Activated CD4-positive, CD25-positive, alpha-beta regulatory T cell (primary cell): ENCODE data around the gene RALY.

ENCODE experiments used
- DNase-seq, 4 experiments: peaks; one replicate each; lab custom pipeline; 2025; lab: John Stamatoyannopoulos, UW

Gene RALY

DNA sequence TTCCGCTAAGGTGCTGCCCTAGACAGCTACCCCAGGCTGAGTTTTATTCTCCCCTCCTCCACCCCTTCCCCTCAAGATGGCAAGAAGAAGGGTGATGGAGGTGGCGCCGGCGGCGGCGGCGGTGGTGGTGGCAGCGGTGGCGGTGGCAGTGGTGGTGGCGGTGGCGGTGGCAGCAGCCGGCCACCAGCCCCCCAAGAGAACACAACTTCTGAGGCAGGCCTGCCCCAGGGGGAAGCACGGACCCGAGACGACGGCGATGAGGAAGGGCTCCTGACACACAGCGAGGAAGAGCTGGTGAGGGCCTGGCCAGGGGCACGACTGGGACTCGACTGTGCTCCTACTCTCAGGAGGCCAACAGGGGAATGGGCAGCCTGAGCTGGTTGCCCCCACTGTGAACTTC lies 83.2 kb downstream of the RALY start:
- no peak for DNase-seq

DNA sequence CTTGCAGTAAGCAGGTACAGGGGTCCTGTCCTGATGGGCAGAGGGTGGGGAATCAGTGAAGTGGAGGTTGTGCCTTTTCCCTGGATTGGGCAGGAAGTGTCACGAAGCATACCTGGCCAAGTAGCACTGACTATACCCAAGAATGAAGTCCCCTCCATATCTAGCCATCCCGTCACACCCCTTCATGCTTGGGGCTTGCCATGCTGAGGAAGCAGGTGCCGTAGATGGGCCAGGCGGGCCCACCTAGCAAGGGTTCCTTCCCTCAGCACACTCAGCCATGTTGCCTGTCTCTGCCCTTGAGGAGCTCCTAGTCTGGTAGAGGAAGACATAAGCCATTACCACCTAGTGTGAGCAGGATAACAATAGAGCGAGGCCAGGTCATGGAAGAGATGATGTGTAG lies 84.8 kb downstream of the RALY start:
- DNase-seq: no peak

DNA sequence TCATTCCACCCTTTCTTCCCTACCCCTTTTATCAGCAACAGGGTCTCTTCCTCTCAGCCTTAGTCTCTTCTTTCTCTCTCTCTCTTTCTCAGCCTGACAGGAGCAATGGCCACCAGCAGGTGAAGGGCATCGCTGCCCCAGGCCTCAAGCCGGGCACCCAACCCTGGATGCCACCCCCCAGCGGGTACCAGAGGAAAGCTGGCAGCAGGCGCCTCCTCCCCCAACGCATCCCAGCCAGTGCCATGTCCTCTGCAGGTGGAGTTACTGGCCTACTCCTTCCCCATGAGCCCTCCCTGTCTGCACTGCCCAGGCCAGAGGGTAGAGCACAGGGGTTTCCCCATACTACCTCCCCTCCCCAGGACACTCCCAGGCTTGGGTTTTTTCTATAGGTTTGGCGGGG lies 86.1 kb downstream of the RALY start:
- DNase-seq: no peak

DNA sequence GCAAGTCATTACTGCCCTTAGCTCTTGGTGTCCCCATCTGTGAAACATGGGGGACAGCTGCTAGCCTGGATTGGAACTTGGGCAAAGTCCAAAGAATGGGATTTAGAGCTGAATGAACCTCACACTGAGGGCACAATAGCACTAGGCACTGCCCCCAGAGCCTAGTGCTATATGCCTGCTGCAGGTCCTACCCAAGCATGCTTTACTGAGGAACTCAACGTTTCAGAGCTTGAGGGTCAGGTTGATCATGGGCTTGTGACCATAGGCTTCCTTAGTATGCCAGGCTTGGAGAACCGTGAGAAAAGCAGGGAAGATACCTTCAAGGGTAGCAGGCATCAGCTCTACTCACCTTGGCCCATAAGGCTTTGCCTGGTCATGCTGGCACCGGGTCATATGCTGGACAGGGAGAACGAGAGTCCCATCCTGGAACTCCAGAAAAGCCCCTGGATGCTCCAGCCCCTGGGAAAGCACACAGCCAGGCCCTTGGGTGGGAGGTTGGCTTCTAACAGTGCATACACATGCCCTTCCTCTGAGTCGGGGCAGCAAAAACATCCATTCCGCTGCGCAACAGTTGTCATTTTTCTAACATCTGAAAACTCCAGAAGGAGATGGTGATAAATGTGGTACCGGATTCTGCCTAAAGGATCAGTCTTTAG lies 88.6 kb downstream of the RALY start:
- DNase-seq: no peak

DNA sequence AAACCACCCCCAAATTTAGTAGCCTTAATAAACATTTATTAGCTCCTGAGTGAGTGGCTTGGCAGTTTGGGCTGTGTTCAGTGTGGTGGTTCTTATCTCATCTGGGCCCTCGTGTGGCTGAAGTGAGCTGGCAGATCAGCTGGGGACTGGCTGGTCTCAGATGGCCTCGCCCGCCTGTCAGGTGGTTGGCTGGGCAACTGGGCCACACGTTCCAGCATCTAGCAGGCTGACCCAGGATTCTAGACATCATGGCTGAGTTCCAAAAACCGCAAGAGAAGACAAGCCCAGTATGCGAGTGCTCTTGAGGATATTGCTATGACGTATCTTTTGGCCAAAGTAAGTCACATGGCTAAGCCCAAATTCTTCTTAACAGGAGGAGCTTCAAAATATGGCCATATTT lies 89.4 kb downstream of the RALY start:
- no peak for DNase-seq

DNA sequence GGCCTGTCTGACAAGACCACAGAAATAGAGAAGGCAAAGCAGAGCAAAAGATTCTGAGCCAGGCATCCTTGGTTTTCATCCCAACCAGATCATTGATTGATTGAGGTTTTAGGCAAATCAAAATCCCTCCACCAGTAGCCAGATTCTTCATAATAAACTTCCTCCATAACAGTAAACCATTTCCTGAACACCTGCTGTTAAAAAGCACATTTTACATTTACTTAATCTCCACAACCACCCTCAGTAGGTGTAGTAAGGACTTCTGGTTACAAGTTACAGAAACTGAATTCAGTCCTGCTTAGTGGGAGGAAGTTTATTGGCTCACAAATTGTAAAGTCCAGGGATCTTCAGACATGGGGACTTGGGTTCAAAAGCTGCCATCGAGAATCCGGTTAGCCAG lies 90.1 kb downstream of the RALY start:
- DNase-seq: no peak

DNA sequence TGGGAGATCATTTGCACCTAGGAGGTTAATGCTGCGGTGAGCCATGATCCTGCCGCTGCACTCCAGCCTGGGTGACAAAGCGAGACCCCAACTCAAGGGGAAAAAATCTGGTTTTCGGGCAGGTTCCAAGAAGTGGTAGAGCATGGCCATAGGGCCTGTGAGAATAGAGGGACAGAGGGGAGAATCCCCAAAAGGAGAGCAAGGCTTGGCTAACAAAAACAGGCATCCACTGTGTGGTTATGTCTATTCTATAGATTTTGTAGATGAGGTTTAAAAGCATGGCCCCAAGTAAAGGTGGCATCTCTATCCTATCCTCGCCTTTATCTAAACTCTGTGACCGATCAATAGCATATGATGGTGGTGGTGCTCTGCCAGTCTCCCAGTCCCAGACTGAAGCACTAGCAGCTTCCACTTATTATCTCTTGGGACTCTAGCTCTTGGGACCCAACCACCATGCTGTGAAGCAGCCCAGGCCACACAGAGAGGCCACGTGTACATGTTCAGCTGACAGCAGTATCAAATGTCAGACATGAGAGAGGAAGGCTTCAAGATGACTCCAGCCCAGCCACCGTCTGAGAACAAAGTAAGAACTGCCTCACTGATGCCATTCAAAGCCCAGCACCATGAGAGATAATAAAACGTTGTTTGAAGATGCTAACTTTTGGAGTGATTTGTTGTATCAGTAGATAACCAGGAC lies 90.7 kb downstream of the RALY start:
- DNase-seq: no peak

DNA sequence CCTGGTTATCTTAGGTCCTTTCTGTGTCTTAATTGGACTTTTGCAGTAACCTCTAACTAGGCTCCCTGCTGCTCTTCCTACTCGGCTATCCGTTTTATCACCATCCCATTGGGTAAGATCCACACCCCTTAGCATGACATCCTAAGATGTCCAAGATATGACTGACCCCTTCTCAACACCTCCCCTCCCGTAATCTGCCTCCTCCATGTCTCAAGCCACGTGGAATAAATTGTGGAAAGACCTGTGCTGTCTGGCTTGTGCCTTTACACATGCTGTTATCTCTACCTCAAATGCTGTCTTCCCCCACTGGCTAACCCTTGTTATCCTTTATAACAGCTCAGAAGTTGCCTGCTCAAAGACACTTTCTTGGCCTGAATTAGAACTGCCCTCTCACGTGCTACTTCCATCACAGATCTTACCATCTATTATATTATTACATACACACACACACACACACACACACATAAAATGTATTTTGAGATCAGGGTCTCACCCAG lies 91.9 kb downstream of the RALY start:
- DNase-seq: no peak

DNA sequence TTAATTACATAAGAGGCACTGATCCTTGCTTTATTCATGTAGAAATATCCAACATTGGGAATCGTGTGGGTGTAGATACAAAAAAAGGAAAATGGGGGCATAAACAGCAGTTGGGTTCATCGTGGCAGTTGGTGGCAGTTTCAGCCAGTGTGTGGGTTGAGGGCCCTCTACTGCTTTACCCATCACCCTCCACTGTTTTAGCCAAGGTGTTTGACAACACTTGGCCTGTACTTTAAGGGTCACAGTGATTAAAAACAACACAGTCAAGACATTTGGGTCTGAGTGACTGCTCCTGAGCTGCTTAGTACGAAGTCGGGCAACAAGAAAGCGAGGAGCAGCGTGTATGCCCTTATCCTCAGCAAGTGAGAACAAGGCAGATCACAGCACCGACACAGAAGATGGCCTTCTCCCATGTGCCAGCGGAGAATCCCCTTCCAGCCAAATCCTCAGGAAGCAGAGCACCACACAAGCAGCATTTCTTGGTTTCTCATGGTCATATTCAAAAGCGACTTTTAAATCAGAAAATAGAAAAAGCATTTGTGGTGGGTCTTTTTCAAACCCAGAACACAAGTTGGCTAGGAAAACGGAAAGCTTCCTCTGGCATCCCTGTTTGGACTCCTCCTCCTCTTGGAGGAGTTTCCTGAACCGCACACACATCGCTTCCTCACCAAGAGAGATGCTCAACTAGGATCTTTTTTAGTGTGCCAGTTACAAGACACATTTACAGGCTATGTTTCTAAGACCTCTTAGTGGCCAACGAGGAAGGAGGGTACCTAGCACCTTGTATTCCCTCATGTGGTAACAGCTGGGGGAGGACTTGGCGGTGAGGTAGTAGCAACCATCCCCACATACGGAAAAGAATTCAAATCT lies 94.8 kb downstream of the RALY start:
- no peak for DNase-seq

DNA sequence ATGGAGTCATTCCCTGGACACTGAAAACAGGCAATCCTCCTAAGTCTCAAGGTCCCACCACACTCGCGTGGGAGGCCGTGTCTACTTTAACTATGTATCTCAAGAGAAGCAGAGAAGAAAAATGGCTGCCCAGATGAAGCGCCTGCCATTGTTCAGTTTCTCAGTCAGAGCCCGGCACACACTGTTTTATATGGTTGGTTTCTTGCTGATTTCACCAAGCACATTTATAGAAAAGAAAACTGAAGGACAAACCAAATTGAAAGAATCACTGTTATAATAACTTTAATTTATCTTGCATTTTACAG lies 95.4 kb downstream of the RALY start:
- DNase-seq: no peak

DNA sequence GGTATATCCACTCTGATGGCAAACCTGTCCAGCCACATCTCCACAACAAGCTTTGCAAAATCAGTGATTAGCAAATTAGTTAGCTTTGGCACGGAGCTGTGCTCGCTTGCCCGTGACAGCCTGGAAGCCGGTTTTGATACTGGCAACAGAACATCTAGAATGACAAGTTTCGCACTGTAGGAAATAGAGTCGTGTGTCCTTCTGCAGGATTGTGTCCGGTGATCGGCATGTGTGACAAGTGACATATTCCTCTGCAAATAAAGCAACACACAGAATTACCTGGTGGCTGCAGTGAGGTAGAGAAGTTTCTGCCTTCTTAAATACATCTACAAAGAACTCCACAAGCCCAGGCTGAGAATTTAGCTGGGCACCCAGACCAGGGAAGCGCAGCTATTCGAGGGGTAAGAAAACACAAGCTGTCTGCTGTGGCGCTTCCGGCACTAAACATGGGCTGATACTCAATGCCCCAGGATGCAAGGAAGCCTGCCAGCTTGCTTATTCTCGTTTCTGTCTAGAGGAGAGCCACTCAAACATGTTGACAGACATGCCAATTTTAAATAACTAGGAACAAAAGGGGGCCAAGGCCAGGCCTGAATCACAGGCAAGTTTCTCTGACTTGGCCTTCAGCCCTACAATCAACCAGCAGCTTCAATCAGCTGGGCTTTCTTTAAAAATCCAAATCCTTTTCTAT lies 96.1 kb downstream of the RALY start:
- DNase-seq: no peak

DNA sequence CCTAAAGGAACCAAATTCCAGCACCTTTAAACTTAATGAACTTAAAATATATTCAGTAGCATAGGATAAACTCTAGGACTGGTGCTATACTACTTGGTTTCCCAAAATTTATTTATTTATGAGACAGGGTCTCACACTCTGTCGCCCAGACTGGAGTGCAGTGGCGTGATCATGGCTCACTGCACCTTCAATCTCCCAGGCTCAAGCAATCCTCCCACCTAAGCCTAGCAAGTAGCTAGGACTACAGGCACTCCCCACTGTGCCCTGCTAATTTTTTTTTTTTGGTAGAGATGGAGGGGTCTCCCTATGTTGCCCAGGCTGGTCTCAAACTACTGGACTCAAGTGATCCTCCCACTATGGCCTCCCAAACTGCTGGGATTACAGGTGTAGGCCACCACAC lies 96.9 kb downstream of the RALY start:
- DNase-seq: no peak

DNA sequence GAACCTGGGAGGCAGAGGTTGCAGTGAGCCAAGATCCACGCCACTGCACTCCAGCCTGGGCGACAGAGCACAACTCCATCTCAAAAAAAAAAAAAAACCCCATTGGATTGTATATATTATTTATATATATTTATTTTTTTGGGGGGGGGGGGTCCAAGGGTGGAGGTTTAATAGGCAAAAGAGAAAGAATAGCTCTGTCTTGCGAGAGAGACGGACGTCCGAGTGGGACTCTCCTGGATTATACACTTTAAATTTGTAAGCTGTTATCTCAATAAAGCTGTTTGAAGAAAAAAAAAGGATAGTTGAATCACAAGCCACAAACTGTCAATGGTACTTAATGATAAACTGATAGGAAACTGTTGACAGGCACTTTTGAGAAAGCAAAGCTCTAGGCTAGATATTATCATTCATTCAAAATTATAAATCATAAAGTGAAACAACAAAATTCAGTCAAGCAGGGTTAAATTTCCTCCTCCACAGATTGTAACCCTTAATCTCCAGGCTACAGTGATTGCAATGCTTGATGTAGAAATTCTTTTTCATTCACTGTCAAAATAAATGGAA lies 98.0 kb downstream of the RALY start:
- DNase-seq: no peak

DNA sequence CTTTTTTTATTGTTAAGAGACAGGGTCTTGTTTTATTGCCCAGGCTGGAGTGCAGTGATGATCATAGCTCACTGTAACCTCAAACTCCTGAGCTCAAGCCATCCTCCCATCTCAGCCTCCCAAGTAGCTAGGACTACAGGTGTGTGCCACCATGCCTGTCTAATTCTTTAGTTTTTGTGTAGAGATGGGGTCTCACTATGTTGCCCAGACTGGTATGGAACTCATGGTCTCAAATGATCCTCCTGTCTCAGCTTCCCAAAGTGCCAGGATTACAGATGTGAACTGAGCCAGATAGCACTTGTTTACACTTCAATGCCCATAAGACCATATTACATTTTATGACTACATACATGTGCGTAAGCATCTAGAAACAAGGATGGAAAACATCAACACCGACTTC lies 100.2 kb downstream of the RALY start:
- no peak for DNase-seq

DNA sequence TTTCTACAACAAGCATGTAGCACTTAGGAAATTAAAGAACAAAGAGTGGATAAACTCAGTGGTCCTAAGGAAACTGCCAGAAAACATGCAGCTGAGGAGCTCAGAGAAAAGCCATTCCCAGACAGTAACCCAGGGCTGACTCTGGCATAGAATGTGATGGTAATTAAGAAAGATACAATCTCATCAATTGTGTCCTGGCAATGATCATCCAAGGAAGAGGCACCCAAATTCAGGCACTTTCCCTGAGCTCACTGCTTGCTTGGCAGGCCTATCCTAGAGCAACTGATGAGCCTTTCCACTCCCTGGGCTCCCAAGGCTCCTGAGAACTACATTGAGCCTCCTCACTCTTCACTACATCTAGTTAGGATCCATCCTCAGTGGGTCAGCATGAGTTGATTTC lies 102.1 kb downstream of the RALY start:
- DNase-seq: no peak

DNA sequence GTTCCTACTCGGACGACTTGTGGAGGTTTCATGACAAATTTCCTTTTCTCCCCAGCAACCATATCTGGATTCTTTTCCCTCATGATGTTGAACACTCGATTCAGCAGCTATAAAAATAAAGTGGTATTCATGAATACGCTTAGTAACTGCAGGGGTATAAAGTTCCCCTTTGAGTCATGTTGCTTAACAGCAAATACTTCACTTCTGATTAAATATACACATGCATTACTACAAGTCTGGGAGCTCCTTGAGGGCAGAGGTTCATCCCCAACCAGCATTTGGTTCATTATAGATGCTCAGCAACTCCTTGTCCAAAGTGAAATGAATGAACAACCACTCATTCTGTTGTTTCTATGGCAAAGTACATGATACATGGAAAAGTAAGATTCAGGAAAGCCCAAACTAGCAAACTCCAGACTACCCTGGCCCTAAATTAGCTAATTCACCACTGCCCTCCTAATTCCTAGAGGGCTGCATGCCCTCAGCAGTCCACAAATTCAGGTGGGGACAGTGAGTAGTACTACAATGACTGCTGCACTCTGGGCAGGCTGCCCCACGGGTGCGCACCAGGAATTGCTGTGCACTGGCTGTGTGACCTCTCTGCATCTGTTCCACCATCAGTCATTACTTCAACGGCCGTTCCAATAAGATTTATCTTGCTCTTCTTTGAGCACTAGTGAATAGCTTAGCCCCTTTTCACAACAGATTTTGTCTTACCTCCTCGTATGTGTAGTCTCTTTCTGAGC lies 103.2 kb downstream of the RALY start:
- DNase-seq: no peak

DNA sequence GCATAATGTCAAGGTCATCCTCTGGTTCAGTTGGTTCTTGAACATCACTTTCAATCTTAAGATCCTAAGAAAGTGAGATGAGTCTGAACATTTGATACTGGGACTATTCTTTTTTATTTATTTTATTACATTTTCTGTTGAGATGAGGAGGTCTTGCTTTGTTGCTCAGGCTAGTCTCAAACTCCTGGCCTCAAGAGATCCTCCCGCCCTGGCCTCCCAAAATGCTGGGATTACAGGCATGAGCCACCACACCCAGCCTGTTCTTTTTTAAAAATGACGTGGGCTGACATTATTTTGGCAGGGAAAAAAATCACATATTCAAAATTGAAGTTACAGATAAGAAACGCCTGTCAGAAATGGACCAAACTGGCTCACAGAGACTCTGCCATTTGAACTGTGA lies 104.9 kb downstream of the RALY start:
- no peak for DNase-seq

DNA sequence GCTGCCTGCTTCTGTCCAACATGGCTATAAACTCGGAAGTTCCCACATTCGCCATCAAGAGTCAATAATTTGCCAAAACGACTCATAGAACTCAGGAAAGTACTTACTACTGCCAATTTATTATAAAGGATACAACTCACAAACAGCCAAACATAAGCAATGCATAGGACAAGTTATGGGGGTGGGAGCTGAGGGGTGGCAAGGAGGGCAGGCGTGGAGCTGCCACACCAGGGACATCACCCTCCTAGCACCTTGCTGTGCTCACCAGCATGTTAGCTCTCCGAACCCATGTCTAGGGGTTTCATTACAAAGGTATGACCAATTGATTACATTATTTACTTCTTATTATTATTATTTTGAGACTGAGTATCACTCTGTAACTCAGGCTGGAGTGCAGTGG lies 106.0 kb downstream of the RALY start:
- DNase-seq: no peak

DNA sequence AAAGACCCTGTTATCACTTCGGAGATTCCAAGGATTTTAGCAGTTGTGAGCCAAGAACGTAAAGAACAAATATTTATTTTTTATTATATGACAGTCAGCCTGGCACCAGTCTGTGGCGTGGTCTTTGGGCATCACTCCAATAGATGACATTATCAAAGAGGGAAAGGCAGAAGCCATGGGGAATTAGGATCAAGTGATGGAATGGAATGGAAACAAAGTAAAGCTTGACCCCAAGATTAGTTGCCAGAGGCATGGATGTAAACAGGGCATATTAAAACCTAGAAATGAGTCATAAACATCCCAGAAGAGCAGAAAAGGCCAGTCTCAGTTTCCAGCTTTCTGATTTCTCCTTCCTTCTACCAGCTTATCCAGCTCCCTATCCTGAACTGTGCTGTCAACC lies 106.9 kb downstream of the RALY start:
- DNase-seq: no peak

DNA sequence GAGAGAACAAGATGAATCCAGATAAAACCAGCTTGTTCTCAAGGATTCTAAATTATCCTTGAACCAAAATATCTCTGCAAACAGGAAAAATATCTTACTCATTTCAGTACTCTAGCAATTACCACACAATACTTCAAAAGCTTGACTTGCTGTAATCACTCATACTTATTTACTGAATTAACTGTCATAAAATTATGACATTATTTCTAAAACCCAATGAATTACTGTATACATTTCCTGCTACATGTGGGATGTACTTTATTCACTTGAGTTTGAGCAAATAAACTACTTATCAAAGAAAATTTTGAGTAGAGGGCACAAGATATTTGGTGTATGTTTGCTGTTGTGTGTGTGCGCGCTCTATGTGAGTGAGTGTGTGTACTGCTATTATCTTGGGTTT lies 108.6 kb downstream of the RALY start:
- no peak for DNase-seq

DNA sequence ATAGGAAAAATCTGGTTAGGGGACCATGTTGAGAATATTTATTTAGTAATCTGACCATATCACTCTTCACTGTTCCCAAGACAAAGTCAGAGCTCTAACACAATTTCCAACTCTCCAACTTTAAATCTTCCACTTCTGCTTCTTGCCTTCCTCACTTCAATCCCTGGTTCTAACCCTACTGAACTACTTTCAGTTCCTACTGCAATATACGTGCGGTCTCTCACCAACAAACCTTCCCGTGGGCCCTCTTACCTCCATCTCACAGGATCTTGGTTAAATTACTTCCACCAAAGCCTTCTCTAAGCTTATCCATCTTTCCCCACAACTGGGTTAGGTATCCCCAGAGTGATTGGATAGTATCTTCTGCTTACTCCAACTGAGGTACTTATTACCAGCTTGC lies 110.3 kb downstream of the RALY start:
- DNase-seq: no peak
